Thyroid gland (tissue), 4 donors: ENCODE results near the gene ABCC4. TPM values are rescaled to one million over a fixed set of nuclear protein-coding genes. Genes with fewer than 3 reads are reported as not detected.

Source experiments
- DNase-seq, 2 donors: peaks; one replicate each; pipeline ENCODE4 v3.0.0-alpha.2; 2019
- H3K27ac ChIP-seq, 3 donors: fragments of 200-600 bp; sonication (generic); 1 replicate in 2 of 3; 2 replicates in 1 of 3; pipeline ENCODE4 v1.5.1; 2016 to 2019; ENCODE audit warnings: mild to moderate bottlenecking in 1 of 3, moderate library complexity in 1 of 3
- H3K27me3 ChIP-seq: fragments of 200-600 bp; sonication (generic); one replicate; pipeline ENCODE4 v1.5.1; 2019
- H3K36me3 ChIP-seq, 2 donors: fragments of 200-600 bp; sonication (generic); one replicate each; pipeline ENCODE4 v1.5.1; 2016 to 2019
- H3K4me1 ChIP-seq, 2 donors: fragments of 200-600 bp; sonication (generic); one replicate each; pipeline ENCODE4 v1.5.1; 2017 to 2019
- H3K4me3 ChIP-seq, 3 donors: fragments of 200-600 bp; sonication (generic); replicated peaks in 1 of 3; 1 replicate in 2 of 3; 2 replicates in 1 of 3; pipeline ENCODE4 v1.5.1; 2016; ENCODE audit warnings: mild to moderate bottlenecking in 1 of 3
- H3K9me3 ChIP-seq: fragments of 200-600 bp; sonication (generic); one replicate; pipeline ENCODE4 v1.5.1; 2017
- CTCF ChIP-seq, 6 experiments: fragments of 200-600 bp in 3 of 6; fragments of 450-650 bp in 3 of 6; sonication (generic) in 3 of 6; IDR thresholded peaks; one replicate each; pipeline ENCODE4 v1.5.1; 2016 to 2019; ENCODE audit warnings: antibody characterized with exemption in 6 of 6, mild to moderate bottlenecking in 2 of 6, inconsistent platforms in 1 of 6, moderate library complexity in 1 of 6
- POLR2A ChIP-seq, 2 donors: fragments of 450-650 bp; IDR thresholded peaks; one replicate each; pipeline ENCODE4 v1.6.1; 2017; ENCODE audit warnings: antibody characterized with exemption in 2 of 2, mild to moderate bottlenecking in 2 of 2, moderate library complexity in 1 of 2
- WGBS, 2 donors: methylation state at CpG; one replicate each; pipeline ENCODE4 v1.1.5; 2017; 5-methylcytosine and 5-hydroxymethylcytosine counted together
- intact Hi-C: fragments of 100-400 bp; cut with DNase I; formaldehyde crosslinking; loops from one replicate; pipeline ENCODE4 v1.15.1; 2023
- total RNA-seq, 4 donors: library from RNA; depleted of rRNA; stranded (reverse); fragments of >200 nt; gene quantifications; one replicate each; pipeline ENCODE4 v1.2.3, GENCODE V29; 2016

Gene ABCC4
- total RNA-seq, 4 donors from 2014 or later: 9.1 to 29.6 (median 19.7) TPM

- H3K4me1 ChIP-seq: peaks cover 0 to 4% of the 10 kb centered on the region in 2 donors
- H3K9me3 ChIP-seq: no peaks in the 10 kb centered on the region
- intact Hi-C loops: no loop called here
- H3K27me3 ChIP-seq: no peaks in the 10 kb centered on the region
- WGBS, 2 donors: 82 to 86% methylated on average over 6 of the region's 6 CpGs
- H3K27ac ChIP-seq: no peak overlapping the region
- DNase-seq: peak; percentile 13 to 14
- no peak for TF ChIP-seq POLR2A (IDR thresholded peaks at IDR 0.05)
- TF ChIP-seq CTCF (IDR thresholded peaks at IDR 0.05): no peak
- H3K4me3 ChIP-seq: no peak overlapping the region
- no peaks in the 10 kb centered on the region for H3K36me3 ChIP-seq
Observed at GRCh38 chr13:95267662-95268342, 33.4 kb downstream of the ABCC4 start.

GRCh38 chr13:95264225-95264624 is 37.0 kb downstream of the ABCC4 start:
- intact Hi-C loops: no loop called here
- Histone ChIP-seq H3K4me3 (no peak overlapping the region), H3K9me3 (no peaks in the 10 kb centered on the region), H3K36me3 (no peaks in the 10 kb centered on the region), H3K27me3 (no peaks in the 10 kb centered on the region), H3K27ac (no peak overlapping the region), H3K4me1 (no peaks in the 10 kb centered on the region)
- 92 to 94% methylated on average over 3 of the region's 3 CpGs for WGBS, 2 donors
- DNase-seq: no peak
- TF ChIP-seq POLR2A (IDR thresholded peaks at IDR 0.05) (no peak), CTCF (IDR thresholded peaks at IDR 0.05) (no peak)

- Histone ChIP-seq H3K36me3 (no peaks in the 10 kb centered on the region), H3K27me3 (no peaks in the 10 kb centered on the region), H3K9me3 (no peaks in the 10 kb centered on the region), H3K4me3 (no peak overlapping the region), H3K27ac (no peak overlapping the region), H3K4me1 (no peaks in the 10 kb centered on the region)
- intact Hi-C loops: no loop called here
- no peak for TF ChIP-seq CTCF (IDR thresholded peaks at IDR 0.05)
- no peak for TF ChIP-seq POLR2A (IDR thresholded peaks at IDR 0.05)
- no peak for DNase-seq
- 96 to 99% methylated on average over 9 of the region's 9 CpGs for WGBS, 2 donors
Observed at GRCh38 chr13:95262837-95263384, 38.3 kb downstream of the ABCC4 start.

GRCh38 chr13:95261956-95262355 is 39.3 kb downstream of the ABCC4 start:
- no peak for DNase-seq
- Histone ChIP-seq H3K4me1 (no peaks in the 10 kb centered on the region), H3K9me3 (no peaks in the 10 kb centered on the region), H3K36me3 (no peaks in the 10 kb centered on the region), H3K27me3 (no peaks in the 10 kb centered on the region), H3K4me3 (no peak overlapping the region), H3K27ac (no peak overlapping the region)
- TF ChIP-seq CTCF (IDR thresholded peaks at IDR 0.05) (no peak), POLR2A (IDR thresholded peaks at IDR 0.05) (no peak)
- intact Hi-C loops: no loop called here
- WGBS, 2 donors: 61 to 74% methylated on average over 3 of the region's 3 CpGs

- Histone ChIP-seq H3K27me3 (no peaks in the 10 kb centered on the region), H3K36me3 (no peaks in the 10 kb centered on the region), H3K4me1 (no peaks in the 10 kb centered on the region), H3K9me3 (no peaks in the 10 kb centered on the region), H3K4me3 (no peak overlapping the region), H3K27ac (no peak overlapping the region)
- DNase-seq: no peak
- intact Hi-C loops: no loop called here
- WGBS, 2 donors: 97% methylated on average over 7 of the region's 7 CpGs
- TF ChIP-seq POLR2A (IDR thresholded peaks at IDR 0.05): no peak
- no peak for TF ChIP-seq CTCF (IDR thresholded peaks at IDR 0.05)
Observed at GRCh38 chr13:95260031-95260525, 41.2 kb downstream of the ABCC4 start.
